ENCODE measurements around the gene MXI1.
A peak's percentile ranks its signal among the peaks of the same experiment; 100 is the strongest.

Gene MXI1

DNA sequence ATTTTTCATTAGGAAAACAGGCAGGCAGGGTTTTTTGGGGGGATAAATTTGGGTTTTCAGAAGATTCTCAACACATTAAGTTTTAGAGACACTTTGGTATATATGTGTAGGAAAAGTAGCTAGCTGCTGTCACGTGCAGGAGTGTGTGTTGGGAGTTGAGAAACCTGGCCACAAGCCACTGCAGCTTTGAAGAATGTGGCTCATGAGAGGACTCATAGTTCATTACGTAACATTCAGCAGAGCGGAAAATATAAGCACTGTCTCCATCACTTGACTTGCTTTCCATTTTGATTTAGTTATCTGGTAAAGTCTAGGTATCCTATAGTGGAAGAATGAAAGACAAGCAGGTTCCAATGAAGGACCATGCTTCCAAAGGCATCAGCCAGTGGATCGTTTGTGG, 66.1 kb downstream of the MXI1 start:
- DNase-seq (ENCODE audit: low read depth in 1 of 2, low spot score in 1 of 2): peak in 1 of 2 donors; percentile 33

- DNase-seq (ENCODE audit: low read depth in 1 of 2, low spot score in 1 of 2): no peak
Observed at GRCh38 chr10:110274072-110274627, 66.7 kb downstream of the MXI1 start.

DNA sequence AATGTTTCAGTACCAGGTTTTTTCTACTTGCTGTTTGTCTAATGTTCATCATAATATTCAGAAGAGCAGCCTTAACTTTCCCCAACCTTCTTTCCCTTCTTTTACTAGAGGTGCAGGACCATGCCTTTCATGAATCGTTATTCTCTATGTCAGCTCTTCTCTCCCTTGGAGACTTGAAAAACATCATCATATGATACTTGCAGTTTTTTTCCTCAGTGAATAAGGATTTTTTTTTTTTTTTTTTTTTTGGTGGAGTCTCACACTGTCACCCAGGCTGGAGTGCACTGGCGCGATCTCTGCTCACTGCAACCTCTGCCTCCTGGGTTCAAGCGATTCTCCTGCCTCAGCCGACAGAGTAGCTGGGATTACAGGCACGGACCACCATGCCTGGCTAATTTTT, 67.2 kb downstream of the MXI1 start:
- no peak for DNase-seq (ENCODE audit: low read depth in 1 of 2, low spot score in 1 of 2)

DNA sequence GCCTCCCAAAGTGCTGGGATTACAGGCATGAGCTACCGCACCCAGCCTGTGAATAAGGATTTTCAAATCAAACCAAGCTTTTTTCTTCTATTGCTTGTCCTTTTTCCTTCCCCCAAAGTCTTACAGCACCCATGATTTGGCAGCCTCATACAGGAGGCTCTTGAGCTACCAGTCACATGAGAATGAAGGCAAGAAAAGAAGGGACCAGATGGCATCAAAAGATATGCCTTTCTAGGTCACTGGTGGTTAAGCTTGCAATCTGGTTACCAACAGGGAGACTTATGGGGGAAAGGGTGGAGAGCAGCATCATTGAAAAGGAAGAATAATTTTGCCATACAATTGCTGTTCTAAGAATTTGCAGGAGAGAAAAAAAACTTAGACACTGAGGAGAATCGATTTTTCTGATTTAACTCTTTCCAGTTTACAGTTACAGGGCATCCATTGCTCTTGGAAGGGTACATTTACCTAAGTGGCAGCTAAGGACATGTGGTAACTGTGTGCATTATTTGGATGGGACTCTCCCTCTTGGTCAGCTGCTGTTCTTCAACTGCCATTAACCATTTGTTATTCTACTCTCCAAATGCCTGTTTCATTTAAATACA, 67.8 kb downstream of the MXI1 start:
- DNase-seq (ENCODE audit: low read depth in 1 of 2, low spot score in 1 of 2): no peak

DNA sequence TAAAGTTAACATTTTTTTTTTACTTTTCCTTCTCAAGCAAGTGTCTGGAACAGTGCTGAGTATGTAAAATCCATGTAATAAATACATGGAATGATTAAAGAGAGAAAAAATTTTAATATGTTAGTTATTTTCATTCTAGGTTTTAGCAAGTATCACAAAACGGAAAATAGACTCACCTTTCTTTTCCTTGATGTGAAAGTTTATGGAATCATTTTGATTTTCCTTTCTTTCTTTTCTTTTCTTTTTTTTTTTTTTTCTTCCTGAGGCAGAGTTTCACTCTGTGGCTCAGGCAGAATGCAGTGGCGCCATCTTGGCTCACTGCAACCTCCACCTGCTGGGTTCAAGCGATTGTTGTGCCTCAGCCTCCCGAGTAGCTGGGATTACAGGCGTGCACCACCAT, 69.2 kb downstream of the MXI1 start:
- no peak for DNase-seq (ENCODE audit: low read depth in 1 of 2, low spot score in 1 of 2)

DNA sequence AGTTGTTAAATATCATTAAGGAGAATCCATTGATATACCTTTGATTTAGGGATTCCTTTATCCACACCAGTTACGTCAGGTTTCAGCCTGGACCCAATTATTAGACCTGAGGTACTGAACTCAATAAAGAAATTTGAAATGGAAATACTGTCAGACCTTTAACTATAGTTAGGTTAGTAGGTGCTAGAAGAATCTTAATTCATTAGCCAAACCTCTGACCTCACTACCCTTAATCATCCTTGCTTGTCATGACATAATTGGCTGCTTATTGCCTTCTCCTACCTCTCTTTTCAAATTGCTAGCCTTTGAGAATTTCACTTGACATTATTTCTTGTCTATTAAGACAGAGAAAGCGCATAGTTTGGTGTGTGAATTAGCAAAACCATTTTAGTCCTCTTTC, 70.2 kb downstream of the MXI1 start:
- DNase-seq (ENCODE audit: low read depth in 1 of 2, low spot score in 1 of 2): no peak

DNA sequence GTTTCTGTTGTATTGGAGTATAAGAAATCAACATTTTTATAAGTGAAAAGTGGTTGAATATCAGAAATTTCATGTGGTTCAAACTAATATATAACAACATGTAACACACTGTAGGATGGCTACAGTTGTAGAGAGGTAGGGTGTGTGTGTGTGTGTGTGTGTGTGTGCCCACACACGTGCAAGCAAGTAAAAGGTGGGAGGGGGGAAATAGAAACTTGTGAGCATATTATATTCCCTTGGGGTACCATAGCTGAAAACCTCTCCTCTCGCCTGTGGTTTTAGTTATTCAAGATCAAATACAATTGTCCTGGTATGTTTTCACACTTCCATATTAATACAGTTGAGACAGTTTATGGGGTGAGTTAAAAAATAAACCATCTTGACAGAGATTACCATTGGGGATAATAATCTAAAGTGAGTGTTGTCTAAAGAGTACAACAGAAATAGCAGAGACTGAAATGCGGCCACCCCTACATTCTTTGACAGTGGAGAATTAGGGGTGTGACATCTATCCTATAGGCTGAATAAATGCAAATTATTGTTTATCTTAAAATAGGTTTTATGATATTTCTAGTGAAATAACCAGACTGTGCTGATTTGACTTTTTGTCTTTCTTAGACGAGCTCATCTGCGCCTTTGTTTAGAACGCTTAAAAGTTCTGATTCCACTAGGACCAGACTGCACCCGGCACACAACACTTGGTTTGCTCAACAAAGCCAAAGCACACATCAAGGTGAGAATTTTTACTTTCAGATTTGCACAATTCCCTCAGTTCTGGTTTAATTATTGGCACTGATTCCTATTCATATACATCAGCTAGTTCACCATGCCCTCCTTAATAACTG, 71.4 kb downstream of the MXI1 start:
- no peak for DNase-seq (ENCODE audit: low read depth in 1 of 2, low spot score in 1 of 2)

DNA sequence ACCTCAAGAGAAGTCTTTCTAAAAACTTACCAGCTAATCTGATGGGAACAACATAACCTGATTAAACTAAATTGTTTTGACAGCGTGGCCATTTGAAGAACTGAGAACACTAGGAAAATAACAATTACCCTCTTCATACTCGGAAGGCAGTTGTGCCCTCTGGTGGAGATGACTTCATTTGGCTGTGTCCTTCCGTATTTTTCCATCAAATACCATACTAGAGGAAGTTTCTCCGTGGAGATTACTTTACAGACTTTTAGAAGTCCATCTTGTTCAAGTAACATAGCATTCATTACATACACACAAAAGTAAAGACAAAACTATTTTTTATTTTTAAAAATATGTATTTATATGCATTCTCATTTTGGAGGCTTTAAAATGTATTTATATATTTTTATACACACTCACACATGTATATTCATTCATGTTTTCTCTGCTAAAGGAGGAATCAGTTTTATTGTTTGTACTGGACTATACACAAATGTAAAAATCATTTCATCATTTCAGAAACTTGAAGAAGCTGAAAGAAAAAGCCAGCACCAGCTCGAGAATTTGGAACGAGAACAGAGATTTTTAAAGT, 72.1 kb downstream of the MXI1 start:
- DNase-seq (ENCODE audit: low read depth in 1 of 2, low spot score in 1 of 2): peak in 1 of 2 donors; percentile 32

DNA sequence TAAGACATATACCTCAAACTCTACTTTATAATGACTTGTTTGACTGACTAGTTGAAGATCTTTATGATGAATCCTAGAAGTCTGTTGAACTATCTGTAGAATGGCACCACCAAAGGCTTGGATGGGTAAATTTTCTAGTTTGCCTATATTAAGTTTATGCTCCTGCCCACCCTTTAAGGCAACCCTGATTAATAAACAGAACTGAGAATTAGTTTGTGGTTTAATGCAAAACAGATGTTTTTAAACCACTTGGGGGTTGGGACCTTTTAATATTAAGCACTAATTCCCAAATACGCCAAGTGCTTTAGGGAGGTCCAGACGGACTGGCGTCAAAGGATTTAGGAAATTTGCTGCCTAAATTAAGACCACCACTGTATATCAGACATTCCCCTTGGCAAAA, 76.9 kb downstream of the MXI1 start:
- DNase-seq (ENCODE audit: low read depth in 1 of 2, low spot score in 1 of 2): no peak

GRCh38 chr10:110285501-110285900, 78.1 kb downstream of the MXI1 start:
- no peak for DNase-seq (ENCODE audit: low read depth in 1 of 2, low spot score in 1 of 2)

DNA sequence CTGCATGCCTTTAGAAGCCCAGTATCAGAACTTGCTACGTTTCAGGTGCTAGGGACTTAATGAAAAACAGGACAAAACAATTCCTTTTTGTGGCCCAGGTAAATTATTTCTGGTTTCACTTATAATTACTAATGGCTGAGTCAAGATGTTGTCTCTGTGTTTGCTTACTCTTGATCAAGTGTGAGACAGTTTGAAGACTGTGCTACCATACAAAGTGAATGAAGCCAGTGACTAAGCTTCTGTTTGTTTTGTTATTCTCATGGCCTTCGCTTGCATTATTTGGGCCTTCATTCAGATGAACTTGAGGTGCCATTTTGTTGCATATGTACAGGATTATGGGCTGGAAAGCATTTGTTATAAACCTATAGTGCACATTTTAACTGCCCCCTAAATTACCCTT, 79.4 kb downstream of the MXI1 start:
- no peak for DNase-seq (ENCODE audit: low read depth in 1 of 2, low spot score in 1 of 2)

DNA sequence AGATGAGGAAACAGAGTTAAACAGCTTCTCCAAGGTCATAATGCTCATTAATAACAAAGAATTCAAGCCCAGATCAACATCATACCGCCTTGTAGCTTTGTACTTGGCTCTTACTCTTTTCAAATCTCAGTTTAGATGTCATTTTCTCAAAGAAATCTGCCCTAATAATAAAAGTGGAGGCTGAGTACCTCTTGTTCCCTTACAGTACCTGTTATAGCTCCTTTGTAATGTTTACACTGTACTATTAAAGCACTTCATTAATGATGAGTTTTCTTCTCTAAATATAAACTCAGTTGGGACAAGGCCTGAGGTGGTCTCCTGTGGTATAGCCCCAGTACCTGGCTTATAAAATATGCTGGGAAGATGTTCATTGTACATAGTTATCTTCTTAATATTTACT, 89.6 kb downstream of the MXI1 start:
- no peak for DNase-seq (ENCODE audit: low read depth in 1 of 2, low spot score in 1 of 2)

DNA sequence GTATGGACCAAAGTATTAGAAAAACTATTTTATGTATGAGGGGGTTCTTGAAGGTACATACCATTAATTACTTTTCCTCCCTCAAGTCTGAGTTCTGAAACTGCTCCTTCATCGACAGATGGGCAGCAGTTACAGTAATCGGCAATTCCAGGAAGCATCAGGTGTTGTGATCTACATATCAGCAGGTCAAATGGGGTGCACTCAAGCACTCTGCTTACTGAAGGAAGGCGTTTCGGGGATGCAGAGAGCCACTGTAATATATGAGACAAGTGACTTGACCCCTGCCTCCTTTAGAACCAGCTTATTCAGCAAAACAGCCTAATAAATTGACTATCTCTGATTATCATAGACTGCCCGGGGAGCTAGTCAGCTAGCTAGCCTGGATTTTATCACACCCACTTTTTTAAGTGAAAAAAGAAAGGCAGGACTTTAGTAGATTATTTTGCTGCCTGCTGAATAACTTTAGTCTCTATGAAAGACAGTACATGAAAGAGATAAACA, 93.1 kb downstream of the MXI1 start:
- DNase-seq (ENCODE audit: low read depth in 1 of 2, low spot score in 1 of 2): no peak

- no peak for DNase-seq (ENCODE audit: low read depth in 1 of 2, low spot score in 1 of 2)
Observed at GRCh38 chr10:110303681-110304080, 96.3 kb downstream of the MXI1 start.

DNA sequence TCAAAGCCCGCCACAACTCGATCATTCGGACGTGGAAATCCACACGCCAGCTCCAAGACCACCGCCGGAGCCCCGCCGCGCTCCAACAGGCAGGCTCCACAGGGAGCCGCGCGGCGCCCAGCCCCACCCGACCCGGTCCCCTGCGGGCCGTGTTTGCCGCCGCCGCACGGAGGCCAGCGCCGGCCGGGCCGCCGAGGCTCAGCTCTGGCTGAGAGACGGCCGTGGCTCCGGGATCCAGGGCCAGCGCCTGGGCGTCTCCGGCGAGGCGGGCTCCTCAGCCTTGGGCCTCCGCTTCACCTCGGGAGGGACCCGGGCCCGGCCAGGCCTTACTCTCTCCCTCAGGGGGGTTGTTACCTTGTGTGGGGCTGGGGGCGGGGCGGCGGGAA, 97.0 kb downstream of the MXI1 start:
- DNase-seq (ENCODE audit: low read depth in 1 of 2, low spot score in 1 of 2): peak in 1 of 2 donors; percentile 22

DNA sequence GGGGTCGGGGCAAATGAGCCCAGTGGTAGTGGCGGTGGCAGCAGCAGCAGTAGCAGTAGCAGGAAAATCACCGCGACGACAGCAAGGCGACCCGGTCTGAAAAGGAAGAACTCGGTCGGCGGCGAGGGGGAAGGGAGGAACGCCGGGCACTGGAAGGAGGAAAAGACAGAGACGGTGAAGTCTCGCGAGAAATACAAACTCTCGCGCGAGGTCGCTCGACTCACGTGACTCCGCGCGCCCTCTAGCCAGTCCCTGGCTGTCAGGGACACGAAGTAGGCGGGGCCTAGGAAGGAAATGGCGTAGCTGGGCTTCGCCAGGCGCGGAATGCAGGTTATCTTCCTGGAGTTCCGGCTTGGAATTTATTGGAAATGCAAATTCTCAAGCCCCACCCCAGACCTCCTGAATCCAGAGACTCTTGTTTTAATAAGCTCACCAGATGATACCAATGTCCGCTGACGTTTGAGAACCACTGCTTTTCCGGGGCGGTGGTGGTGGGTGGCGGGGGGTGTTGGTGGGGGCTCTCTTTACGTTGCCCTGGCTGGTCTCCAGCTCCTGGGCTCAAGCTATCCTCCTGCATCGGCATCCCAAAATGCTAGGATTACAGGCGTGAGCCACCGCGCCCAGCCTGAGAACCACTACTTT, 97.5 kb downstream of the MXI1 start, which contains the start of gene SMNDC1:
Gene SMNDC1 (minus strand): TSS at position 141 of the 642 bp plus-strand sequence. CDS start 1,333 bp downstream, outside the sequence.
- DNase-seq (ENCODE audit: low read depth in 1 of 2, low spot score in 1 of 2): peak; percentile 94 to 97

GRCh38 chr10:110305767-110306451, 98.5 kb downstream of the MXI1 start:
- DNase-seq (ENCODE audit: low read depth in 1 of 2, low spot score in 1 of 2): peak in 1 of 2 donors; percentile 55

DNA sequence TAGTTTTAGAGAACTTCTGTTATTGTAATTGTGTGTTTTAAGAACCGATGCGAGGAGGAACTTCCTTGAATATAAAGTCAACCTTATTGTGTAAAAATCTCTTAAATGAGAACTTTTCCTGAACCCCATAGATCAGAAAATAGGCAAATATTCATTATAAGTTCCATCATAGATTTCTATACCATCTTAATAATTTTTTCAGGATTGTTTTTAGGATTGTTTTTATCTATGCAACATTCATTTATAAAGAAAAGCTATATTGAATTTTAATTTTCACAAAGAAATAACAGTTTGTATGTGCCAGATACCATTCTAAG, 99.0 kb downstream of the MXI1 start:
- DNase-seq (ENCODE audit: low read depth in 1 of 2, low spot score in 1 of 2): no peak

DNA sequence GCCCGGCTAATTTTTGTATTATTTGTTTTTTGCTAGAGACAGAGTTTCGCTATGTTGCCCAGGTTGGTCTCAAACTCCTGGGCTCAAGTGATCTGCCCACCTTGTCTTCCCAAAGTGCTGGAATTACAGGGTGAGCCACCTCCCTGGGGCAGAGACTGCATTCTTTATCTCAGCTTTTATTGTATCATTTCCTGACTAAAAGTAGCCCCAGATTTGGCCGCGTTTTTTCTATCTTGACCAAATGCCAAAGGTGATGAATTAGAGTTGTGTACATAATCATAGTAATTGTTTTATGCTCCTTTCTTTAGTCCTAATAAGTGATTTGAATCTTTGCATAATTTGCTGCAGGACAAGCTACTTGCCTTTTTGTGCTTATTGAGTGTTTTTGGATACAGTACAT, 100.4 kb downstream of the MXI1 start:
- no peak for DNase-seq (ENCODE audit: low read depth in 1 of 2, low spot score in 1 of 2)

DNA sequence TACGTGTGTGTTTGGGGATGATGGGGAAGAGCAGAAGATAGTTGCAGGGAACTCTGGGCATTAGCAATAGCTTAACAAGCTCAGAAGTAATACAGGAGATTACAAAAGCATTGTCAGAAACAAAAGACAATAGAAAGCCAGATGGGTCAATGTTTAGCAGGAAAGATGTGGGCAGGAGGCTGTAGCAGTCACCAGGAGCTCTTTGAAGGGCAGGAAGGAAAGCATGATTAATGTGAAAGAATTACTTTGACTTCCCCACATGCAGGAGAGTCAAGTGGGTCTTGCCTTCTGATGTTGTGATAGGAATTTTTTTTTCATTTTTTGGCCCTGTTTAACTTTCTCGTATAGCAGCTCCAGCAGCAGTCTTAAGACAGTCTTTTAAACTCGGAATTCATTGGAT, 103.3 kb downstream of the MXI1 start:
- DNase-seq (ENCODE audit: low read depth in 1 of 2, low spot score in 1 of 2): no peak

All from activated CD4-positive, alpha-beta T cell treated with anti-CD3 and anti-CD28 coated beads, Interleukin-2, amount 50 U/mL, for 24 hours (primary cell).